Measurements from ENCODE around the gene SEC16B. TPM values are rescaled to one million over a fixed set of nuclear protein-coding genes. Genes with fewer than 3 reads are reported as not detected.

The SEC16B gene
- 1.7 TPM for total RNA-seq

DNA sequence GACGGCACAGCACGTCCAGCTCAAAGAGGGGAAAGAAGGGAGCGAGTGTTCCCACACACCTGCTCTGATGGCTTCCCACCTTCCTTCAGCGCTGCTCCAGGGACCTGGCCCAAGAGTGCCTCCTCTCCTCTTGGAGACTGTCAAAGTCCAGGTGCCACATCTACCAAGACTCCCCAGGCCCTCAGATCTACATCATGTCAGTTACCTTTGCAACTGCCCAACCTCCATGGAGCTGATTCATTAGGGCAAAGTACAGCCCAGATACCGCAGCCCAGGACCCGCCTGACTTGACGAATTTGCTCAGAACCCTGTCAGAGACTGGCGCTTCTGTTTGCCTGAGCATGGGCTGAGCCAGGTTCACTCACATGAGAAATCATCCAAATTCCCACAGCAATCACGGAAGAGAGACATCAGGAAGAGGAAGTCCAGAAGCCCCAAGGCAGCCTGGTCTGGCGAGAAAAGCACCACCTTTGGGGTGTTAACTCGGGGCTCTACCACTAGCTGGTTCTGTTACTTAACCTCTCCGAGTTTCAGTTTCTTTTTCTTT is at the start of gene SEC16B:
TSS of gene SEC16B (minus strand) at position 234 of the 547 bp plus-strand sequence. CDS start 2,077 bp downstream, outside the sequence.
- intact Hi-C loops (cut with DNase I) = no loop called here
- DNase-seq (ENCODE audit: extremely low spot score in 2 of 2) = no peak
- H3K27ac ChIP-seq = no peak within 1 kb of the TSS
- no peak within 1 kb of the TSS for H3K4me3 ChIP-seq
- TF ChIP-seq POLR2AphosphoS5 (IDR thresholded peaks at IDR 0.05; ENCODE audit: insufficient read depth in 1 of 2, low read depth in 1 of 2) = no peak
- TF ChIP-seq POLR2A (IDR thresholded peaks at IDR 0.05) = no peak
- TF ChIP-seq CTCF (IDR thresholded peaks at IDR 0.05) = no peak
- no peaks in the 10 kb centered on the region for H3K4me1 ChIP-seq
- H3K27me3 ChIP-seq = no peaks in the 10 kb centered on the region
- peaks cover 0 to 6% of the 10 kb centered on the region in 2 donors for H3K36me3 ChIP-seq
- no peaks in the 10 kb centered on the region for H3K9me3 ChIP-seq

DNA sequence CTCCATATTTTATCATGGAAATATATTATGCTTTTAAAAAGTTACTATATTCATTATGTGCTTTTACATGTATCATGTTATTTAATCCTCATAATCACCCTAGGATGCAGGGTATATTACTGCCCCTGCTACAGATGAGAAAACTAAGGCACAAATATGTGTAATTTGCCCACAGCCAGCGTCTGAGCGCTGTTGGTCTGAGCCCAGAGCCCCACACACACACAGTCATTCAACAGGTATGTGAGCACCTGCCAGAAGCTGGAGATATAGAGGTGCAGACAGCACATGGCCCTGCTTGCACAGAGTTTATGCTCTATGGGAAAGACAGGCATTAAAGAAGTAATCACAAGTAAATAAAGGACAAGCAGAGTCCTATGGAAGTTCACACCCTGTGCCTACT is 49.8 kb upstream of the SEC16B start:
- intact Hi-C loops (cut with DNase I) = loop anchor here (10.0 kb wide), 1 partner anchor 495 kb away; the partner anchor contains the start of gene TEX35
- TF ChIP-seq POLR2AphosphoS5 (IDR thresholded peaks at IDR 0.05; ENCODE audit: insufficient read depth in 1 of 2, low read depth in 1 of 2) (no peak), POLR2A (IDR thresholded peaks at IDR 0.05) (no peak), CTCF (IDR thresholded peaks at IDR 0.05) (no peak)

DNA sequence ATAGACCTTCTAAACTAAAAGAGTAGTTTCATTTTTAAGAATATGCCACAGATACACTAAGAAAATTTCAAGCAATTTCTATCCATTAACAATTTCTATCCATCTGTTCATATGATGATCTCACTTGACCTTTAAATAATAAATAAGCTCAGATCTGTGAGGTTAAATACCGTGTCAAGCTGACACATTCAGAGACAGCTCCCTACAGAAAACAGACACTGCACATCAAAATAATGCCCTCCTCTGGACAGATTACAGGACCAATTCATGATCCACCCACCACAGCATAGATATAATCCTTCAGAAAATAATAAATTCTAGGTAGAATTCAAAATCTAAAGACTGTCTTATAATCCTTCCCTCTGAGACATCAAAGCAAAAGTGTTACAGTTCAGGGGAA is 49.4 kb upstream of the SEC16B start:
- peaks cover 0 to 24% of the 10 kb centered on the region in 2 donors for H3K36me3 ChIP-seq
- no peaks in the 10 kb centered on the region for H3K27me3 ChIP-seq
- DNase-seq (ENCODE audit: extremely low spot score in 2 of 2) = no peak
- no peaks in the 10 kb centered on the region for H3K4me1 ChIP-seq
- no peak overlapping the region for H3K27ac ChIP-seq
- no peak for TF ChIP-seq CTCF (IDR thresholded peaks at IDR 0.05)
- no peak for TF ChIP-seq POLR2AphosphoS5 (IDR thresholded peaks at IDR 0.05; ENCODE audit: insufficient read depth in 1 of 2, low read depth in 1 of 2)
- no peak for TF ChIP-seq POLR2A (IDR thresholded peaks at IDR 0.05)
- no peak overlapping the region for H3K4me3 ChIP-seq
- H3K9me3 ChIP-seq = no peaks in the 10 kb centered on the region
- intact Hi-C loops (cut with DNase I) = loop anchor here (10.0 kb wide), 1 partner anchor 496 kb away; the partner anchor contains the start of gene TEX35

More for the DNA sequence above, 49.8 kb upstream of the SEC16B start:
- no peak overlapping the region for H3K27ac ChIP-seq
- peaks cover 0 to 24% of the 10 kb centered on the region in 2 donors for H3K36me3 ChIP-seq
- H3K27me3 ChIP-seq = no peaks in the 10 kb centered on the region
- H3K9me3 ChIP-seq = no peaks in the 10 kb centered on the region
- no peaks in the 10 kb centered on the region for H3K4me1 ChIP-seq
- DNase-seq (ENCODE audit: extremely low spot score in 2 of 2) = no peak
- no peak overlapping the region for H3K4me3 ChIP-seq

DNA sequence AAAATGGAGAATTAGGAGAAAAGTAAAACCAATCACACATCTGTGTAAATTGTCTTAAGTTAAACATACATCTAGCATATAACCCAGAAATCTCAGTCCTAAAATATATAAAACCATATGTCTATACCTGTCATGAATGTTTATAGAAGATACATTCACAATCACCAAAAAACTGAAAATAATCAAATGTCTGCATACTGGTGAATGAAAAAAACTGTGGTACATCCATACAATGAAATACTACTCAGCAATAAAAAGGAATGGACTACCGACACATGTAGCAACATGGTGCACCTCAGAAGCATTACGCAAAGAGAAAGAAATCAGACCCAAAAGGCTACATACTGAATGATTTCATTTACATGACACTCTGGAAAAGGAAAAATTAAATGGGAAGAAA is 47.7 kb upstream of the SEC16B start:
- Histone ChIP-seq H3K4me1 (no peaks in the 10 kb centered on the region), H3K36me3 (peaks cover 0 to 24% of the 10 kb centered on the region in 2 donors), H3K27ac (no peak overlapping the region), H3K4me3 (no peak overlapping the region), H3K9me3 (no peaks in the 10 kb centered on the region), H3K27me3 (no peaks in the 10 kb centered on the region)
- TF ChIP-seq POLR2AphosphoS5 (IDR thresholded peaks at IDR 0.05; ENCODE audit: insufficient read depth in 1 of 2, low read depth in 1 of 2) (no peak), CTCF (IDR thresholded peaks at IDR 0.05) (no peak), POLR2A (IDR thresholded peaks at IDR 0.05) (no peak)
- no peak for DNase-seq (ENCODE audit: extremely low spot score in 2 of 2)
- intact Hi-C loops (cut with DNase I) = loop anchor here (10.0 kb wide), 1 partner anchor 497 kb away; the partner anchor contains the start of gene TEX35

DNA sequence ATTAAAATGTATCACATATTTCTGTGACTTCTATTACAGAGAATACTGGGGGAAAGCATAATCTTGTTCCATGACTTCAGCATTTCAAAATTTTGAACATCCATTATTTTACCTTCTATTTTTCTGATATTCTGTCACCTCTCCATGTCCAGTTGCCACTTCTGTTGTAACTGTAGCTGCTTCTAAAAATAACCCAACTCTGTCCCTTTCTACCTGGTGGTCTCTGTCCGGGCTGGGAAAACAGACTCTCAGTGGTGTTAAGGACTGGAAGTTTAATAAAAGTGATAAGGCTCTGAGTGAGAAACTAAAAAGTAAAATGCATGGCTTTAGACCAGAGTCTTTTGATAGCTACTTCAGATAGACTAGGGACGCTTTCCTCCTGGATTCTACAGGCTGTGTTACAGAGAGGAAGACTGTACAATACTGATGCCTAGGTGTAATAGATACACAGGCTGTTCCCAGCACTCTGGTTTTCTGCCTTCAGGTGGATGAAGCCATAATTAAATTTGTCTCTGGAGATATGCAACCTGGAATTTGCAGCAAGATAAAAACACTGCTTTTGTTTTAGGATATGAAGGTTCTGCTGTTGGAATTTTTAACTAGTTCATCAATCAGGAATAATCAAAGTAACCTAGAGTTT is 42.1 kb upstream of the SEC16B start:
- Histone ChIP-seq H3K4me3 (no peak overlapping the region), H3K4me1 (no peaks in the 10 kb centered on the region), H3K27me3 (no peaks in the 10 kb centered on the region), H3K36me3 (peaks cover 0 to 10% of the 10 kb centered on the region in 2 donors), H3K9me3 (no peaks in the 10 kb centered on the region), H3K27ac (no peak overlapping the region)
- no peak for DNase-seq (ENCODE audit: extremely low spot score in 2 of 2)
- intact Hi-C loops (cut with DNase I) = loop anchor here (10.0 kb wide), 1 partner anchor 503 kb away; the partner anchor contains the start of gene TEX35
- TF ChIP-seq POLR2AphosphoS5 (IDR thresholded peaks at IDR 0.05; ENCODE audit: insufficient read depth in 1 of 2, low read depth in 1 of 2) = no peak
- TF ChIP-seq POLR2A (IDR thresholded peaks at IDR 0.05) = no peak
- TF ChIP-seq CTCF (IDR thresholded peaks at IDR 0.05) = no peak
